ENCODE measurements around the gene TNIK.

TNIK gene

DNA sequence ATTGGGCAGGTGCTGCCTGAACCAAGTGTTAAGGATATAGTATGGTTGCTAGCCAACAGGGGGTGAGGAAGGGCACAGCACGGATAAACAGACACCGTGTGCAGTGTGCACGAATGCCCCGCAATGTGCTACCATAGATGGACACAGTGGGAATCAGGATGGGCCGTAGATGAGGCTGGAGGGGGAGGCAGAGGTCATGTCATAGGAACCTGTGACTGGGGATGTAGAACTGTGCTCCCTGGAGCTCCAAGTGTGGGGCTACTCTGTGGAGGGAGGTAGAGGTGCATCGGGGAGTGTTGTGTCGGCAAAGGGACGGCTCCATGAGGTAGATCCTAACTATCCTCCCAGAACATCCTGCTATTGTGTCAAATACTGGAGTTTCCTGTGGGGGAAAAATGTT is 102.5 kb downstream of the TNIK start:
- DNase-seq = no peak

DNA sequence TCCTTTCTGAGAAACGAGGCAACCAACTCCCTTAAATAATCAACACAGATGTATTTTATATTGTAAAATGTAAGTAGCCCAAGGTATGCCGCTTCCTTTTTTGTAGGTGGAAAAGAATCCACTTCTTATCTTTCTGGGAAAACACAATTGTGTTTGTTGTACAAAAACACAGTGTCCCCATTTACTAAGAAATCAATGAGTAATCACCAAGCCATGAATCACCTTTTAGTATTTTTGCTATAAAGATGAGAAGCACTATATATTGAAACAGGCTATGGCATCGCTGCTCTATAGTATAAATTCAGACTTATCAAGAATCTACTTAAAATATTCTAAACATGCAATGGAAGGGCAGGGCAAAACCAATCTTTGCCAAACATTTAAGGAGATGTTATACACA is 104.0 kb downstream of the TNIK start:
- DNase-seq = no peak

DNA sequence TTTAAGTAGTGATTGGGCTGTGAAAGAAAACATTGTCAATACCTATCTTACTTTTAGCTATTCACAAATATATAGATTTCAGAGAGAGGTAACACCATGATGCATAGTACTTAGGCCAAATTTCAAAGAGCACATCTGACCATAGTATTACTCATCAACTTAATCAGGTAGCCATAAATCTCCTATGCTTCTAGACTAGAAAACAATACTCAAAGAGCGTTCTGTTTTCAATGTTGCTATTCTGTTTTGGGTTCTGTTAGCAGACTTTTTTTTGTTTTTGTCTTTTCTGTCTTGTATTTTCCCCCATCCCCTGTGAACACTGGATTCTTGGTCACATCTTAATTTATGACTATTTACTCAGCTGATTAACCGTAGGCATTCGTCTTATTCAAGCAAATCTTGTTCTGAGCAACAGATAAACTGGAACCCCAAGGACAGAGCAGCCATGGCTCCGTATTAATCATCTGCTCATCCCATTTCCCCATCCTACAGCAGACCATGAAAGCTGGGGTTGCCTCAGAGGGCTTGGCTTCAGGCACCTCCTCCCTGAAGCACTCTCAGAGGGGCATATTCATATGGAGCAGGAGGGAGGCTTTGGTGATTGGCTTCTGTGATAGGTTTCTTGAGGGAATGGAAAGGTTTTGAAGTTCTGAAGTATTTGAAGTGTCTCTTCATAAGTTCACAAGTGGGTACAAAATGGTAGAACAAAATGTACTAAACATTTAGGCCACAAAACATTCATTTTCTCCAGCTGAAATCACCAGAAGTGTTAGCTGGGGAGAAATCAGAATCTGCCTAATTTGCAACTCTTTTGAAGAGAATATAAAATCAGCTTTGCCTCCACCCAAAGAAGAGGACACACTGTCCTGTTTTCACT is 105.3 kb downstream of the TNIK start:
- DNase-seq = no peak

DNA sequence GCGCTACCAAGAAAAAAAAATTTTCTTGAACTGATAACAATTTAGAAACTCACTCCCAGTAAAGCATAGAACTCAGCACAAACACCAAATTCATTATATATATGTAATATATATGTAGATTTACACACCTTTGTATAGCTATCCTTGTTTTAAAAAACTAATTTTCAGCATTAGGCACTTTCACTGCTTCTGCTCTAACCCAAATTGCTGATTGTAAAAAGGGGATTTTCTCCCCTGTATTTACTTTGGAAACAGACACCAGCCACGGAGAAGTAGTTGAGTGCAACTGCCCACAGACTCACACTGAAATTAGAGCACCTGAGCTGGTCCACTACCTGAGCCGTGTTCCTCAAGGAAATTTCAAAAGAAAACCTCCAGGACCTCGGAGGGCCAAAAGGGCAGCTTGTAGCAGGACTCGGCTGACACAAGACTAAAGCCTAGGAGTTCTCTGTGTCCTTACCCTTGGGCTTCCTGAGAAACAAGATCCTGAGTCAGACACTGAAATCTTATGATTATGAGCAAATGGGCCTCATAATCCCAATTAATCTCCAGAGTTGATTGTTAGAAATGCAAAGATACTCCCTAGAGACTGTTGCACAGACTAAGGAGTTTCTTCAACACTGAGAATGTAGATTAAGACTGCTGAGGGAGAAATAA is 106.0 kb downstream of the TNIK start:
- DNase-seq = no peak

DNA sequence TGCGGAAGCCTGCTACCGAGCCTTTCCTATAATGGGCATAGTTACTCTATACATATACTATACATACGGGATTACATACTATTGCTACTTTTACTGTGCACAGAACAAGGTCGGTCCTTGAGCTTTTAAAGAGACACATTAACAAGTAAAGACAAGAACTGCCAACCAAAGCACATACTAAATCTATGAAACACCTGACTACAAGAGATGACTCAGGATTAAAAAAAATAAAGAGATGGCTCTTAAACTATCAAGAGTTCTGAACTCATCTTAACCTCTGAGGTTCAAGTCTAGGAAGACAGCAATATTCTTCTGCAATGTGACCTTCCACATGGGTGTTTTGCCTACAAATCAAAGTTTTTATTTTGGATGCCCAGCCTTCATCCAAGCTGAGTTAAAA is 106.8 kb downstream of the TNIK start:
- no peak for DNase-seq

DNA sequence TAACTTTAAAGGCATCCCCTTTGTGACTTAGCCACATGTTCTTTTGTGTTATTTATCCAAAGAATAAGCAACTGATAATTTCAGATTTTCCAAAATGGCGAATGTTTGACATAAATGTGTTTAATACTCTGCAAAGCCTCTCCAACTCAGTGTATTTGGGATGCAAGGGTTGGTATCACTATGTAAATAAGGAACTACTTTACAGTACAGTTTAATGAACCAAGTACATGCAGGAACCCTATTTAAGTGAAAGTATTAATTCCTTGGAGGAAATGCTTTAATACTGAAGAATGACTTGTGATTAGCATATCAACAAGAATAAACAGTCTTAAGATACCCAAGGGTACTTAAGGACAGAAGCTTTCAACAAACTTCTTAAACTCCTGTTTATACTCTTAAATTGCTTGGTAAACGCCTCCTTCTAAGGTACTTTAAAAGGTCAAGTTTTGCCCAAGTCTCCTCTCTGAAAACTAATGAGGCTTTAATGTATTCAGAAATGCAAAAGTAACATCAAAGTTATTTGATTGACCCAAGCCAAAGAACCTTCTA is 107.7 kb downstream of the TNIK start:
- no peak for DNase-seq

DNA sequence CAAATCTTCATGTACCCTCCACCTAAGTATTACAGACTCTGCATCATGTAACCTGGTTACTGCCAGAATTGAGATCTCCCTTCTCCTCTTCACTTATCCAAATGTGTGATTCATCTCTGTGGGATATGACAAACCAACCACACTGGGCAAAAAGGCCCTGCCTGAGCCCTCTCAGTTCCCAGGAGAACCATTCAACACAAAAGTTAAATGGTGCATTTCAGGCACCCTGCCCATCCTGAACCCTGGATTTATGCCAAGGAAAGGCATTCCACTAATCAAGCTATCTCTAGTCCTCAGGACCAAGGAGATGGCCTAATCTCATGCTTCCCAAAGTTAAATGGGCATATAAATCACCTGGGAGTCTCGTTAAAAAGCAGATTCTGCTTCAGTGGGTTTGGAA is 108.5 kb downstream of the TNIK start:
- DNase-seq = no peak

DNA sequence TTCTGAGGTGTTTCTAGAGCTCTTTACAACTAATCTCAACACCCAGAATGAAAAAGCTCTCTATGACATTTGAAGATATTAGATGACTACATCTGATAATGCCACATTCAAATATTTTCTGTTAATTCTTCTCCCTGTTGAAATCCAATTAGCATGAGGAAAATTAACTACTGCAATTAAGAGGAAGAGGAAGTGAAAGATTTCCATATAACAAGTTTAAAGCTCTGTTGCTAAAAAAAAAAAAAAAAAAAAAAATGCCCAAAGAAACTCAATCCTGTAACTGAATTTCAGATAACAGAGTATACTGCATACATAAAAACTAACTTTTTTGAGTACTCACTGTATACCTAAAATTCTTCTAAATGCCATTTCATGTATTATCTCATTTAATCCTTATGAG is 109.8 kb downstream of the TNIK start:
- no peak for DNase-seq

DNA sequence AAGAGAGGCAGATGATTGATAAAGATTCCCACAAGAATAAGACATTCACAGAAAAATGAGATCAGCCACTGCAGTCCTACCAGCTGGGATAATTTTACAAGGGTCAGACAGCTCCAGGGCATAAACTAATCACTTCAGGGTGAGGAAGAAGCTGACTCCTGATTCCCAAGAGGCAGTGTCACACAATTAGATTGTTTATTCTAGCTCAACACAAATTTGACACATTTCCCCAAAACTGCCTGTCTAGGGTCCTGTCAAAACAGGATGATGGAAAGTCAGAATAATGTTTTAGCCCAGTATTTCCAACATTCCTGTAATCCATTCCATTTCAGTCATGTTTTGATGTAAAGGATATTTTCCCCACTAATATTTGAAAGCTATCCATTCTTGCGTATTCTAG is 110.8 kb downstream of the TNIK start:
- DNase-seq = no peak

DNA sequence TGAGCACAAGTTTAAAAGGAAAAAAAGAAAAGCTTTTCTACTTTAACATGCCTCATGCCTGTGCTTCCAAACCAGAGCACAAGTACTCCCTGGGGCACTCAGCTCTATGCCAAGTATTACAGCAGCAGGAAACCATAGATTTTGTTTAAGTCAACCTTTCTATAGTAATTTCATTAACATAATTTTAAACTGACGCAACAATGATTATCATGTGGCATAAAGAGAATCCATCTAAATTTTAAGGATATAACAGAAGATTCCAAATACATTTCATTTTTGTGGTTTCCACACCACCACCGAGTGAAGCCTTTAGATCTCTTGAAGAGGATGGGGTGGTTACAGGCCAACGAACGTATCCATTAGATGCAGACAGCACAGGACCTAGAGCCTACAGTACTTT is 112.1 kb downstream of the TNIK start:
- DNase-seq = no peak

DNA sequence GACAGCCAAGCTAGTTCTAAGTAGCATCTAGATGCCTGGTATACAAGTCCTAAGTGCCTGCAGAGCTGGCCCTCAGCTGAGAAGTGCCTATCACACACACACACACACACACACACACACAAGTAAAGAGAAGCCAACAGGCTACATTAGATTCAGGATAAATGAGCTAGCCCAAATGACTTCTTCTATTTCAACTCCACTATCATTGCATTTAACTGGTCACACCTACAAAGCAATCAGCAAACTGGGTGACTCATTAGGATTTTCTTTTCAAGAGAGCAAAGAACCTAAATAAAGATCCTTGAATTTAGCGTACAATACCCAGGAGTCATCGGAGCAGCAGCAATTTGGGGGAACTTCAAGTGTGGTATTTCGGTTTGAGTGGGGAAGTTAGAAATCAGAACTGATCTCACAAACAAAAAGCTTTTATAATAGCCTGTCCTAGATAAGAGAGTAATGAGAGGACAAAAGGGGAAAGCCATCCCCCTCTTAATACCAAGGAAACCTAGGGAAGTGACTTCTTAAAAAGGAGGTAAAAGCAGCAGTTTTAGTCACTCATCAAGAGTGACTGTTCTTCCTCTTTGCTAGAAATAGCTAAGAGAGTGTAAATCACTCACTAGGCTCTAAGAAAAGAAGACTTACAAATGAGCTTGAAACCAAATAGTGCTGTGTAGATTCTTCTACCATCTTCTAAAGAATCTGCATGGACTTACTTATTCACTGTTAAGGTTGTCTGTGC is 112.7 kb downstream of the TNIK start:
- DNase-seq = no peak

DNA sequence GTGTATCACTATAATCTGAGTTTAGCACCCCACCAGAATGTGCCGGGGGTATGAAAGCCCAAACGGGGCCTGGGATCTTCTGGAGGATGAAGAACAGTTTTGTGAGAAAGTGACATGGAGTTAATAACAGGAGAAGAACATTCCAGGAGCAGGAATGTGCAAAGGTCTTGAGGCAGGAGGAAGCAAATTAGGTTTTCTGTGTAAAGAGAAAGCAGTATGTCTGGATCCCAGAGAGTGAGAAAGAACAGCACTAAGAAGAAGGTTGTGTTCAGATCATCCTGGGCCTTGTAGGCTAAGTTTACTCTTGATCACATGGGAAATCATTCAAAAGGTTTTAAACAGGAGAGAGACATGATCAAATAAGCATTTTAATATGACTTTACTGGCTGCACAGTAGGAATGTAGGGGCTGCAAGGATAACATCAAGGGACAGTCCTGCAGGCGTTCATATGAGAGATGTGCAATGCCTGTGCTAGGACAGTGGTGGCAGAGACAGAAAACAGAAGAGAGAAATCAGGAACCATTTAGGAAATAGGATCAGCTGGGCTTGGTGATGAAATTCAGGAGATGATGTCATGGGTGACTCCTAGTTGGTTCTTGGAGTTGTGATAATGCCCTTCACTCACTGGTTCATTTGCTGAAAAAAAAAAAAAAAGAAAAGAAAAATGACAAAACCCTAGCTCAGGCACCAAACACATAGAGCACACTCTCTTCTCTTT is 113.5 kb downstream of the TNIK start:
- DNase-seq = no peak

DNA sequence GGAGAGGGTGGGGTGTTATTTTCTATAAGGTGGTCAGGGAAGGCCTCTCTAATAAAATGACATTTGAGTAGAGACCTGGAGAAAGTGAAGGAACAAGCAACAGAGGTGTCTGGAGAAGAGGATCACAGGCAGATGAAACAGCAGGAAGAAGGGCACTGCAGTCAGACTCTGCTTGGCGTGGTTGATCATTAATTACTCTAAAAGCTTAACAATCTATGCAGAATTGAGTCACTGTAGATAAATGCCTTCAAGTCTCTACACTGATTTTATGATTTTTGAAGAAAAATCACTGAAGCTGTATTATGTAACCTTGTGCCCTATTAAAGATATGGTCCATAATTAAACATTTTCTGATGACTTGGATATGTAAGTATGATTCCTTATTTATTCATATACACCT is 114.2 kb downstream of the TNIK start:
- DNase-seq = no peak

DNA sequence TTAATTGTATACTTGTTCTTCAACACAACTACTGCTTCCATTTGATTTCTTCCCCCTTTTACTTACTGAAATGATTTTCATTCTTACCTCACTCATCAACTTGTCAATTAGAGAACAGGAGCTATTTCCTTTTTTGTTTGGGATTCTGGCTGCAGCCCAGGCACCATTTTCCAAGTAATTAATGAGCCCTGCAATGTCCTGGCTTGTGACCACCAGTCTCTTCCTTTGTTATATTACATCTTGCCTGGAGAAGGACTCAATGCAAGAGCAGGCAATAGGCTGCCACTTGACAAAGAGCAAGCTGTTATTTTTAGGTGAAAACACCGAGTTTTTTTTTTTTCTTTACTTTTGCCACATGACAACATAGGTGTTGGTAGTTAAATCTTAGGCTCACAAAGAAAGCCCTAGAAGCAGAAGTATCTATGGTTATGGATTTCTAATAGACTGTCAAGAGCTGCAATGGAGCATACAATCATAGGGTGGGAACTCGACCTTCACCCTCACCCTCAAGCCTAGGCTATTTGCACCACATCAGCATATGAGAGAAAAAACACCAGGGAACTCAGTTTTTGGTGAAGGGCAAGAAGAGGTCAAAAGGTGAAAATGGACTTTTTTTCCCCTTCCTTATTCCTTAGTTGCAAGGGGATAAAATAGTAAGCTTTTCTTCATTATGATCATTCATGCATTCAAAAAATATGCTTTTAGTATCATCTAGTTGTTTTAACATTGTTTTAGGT is 114.9 kb downstream of the TNIK start:
- DNase-seq = no peak

DNA sequence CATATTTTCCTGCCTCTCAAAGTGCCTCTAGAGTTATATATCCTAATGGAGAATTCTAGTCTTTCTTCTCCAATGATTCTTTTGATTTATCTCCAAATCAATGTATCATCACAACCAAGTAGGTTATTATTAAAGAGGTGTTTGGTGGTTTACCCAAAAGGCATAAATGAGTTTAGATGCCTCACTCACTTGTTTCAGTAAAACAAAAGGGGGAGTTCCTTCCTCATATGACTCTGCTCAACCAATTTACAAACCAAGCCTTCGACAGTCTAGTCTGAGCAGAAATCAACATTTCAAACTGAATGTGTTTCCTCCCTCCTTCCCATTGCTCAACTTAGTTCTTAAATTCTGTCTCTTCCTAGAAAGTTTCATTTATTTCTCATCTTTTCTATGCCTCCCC is 116.5 kb downstream of the TNIK start:
- DNase-seq = no peak

DNA sequence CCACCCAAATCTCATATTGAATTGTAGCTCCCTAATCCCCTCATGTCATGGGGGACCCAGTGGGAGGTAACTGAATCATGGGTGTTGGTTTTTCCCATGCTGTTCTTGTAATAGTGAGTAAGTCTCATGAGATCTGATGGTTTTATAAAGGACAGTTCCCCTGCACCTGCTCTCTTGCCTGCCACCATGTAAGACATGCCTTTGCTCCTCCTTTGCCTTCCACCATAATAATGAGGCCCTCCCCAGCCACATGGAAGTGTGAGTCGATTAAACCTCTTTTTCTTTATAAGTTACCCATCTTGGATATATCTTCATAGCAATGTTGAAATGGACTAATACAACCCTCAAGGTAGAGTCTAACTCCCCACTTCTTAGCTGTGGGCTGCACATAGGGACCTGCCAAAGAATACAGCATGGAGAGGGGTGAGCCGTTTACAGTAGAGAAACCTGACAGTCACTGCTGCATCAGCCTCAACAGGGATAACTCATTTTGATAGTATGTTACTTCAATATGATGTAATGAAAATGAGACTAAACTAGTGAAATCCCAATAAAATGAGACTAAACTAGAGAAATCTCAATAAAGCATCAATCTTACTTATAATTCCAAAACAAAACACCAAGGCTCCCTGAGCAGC is 117.3 kb downstream of the TNIK start:
- no peak for DNase-seq

DNA sequence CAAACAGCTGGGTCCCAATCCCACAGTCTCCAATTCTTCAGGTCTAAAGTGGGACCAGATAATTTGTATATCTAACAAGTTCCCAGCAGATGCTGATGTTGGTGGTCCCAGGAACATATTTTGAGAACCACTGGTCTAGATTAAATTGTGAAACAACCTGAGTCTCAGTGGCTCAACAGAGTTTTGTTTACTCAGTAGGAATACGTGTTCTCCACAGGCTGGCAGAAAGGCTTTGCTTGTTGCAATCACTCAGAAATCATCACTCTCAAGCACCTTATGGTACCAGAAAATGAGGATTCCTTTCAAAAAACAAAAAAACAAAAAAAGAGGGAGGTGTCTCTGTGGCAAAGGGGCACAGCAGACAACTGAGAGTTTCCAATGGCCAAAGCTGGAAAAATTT is 118.0 kb downstream of the TNIK start:
- no peak for DNase-seq

DNA sequence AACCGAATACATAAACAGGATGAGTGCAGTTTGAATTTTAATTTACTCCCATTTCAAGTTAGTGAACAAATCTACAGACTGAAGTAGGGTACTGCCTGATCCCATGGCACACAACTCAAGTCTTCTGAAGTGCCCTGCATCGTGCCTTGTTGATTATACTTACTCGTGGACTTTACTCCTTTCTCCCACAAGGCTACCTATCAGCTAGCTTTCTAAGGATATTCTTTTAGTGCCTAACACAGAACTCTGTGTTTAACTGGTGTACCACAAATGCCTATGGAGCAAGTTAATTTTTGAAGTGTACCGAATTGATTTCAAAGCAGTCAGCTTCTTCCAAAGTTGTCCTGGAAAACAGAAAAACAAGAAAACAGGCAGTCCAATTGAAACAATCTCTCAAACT is 119.8 kb downstream of the TNIK start:
- DNase-seq = no peak

DNA sequence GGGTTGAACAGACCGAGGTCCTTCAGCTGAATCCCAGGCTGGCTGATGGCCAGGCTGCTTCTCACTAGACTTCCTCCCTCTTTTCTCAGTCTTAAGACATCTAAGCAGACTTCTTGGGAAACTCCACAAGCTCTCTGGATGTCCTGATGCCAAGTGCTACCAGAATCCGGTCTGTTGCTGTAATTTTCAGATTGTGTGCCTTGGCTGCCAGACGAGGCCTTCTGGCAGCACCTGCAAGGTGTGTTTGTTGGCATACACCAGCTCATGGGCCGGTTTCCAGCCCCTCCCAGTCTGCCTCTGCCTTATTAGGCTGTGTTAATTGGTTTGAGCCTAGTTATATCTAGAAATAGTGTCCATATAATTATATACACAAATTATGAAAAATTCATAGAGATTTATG is 120.6 kb downstream of the TNIK start:
- no peak for DNase-seq

DNA sequence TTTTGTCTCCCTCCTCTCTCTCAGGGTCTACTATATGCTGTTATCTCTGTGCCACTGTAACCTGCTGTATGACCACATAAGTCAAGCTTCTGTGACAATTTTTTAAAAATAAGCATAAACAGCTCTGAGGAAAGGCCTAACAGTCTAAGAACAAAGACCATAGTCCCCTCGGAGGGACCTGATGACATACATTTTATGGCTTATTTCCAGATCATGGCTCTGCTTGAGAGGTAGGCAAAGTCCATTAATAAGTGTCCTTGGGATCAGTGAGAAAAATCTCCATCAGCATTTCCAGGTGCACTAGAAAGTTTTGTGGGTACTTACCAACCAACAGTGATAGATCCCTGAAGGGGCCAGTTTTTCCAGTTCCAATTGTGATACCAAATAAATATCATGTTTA is 123.8 kb downstream of the TNIK start:
- no peak for DNase-seq

DNA sequence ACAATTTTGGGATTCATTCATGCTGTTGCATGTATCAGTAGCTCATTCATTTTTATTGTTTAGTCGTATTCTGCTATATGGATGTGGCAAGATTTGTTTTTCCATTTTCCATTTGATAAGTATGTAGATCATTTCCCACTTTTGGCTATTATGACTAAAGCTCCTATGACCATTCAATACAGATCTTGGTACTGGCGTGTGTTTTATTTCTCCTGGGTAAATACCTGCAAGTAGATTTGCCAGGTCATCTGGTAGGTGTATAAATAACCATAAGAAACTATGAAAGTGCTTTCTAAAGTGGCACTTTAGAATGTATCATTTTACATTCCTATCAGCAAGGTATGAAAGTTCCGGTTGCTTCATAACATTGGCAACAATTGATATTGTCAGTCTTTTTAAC is 124.6 kb downstream of the TNIK start:
- DNase-seq = no peak

DNA sequence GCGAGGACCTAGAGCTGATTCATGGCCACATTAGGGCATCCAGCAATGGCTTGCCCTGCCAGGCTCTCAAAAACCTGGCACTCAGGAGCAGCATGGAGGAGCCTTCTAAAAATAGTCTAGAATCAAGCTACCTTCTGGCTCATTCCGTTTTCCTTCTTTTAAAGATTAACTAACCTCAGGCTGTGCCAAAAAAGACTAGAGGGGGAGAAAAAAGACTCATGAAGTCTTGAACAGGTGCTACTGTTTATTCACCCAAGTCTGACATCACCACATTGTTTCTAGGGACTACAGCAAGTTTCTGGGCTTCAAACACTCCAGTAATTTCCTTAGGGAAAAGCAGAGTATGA is 125.8 kb downstream of the TNIK start:
- DNase-seq = no peak

All from SHP77 treated with DMSO at 0.1 percent for 48 hours (cell line).